WI38 (cell line): ENCODE data around the gene SUCLG1.

Experiments
- H3K4me3 ChIP-seq: 2 replicates; pipeline ENCODE4 v1.5.1; 2011; ENCODE audit warnings: low read depth, mild to moderate bottlenecking, control low read depth, low read length
- TF ChIP-seq, protein P1 (sequence below): IDR thresholded peaks from 2 replicates; pipeline ENCODE4 v1.5.1; 2012; ENCODE audit warnings: low read depth, mild to moderate bottlenecking, control low read depth, low read length

The SUCLG1 gene

GRCh38 chr2:84452624-84453023, 6.5 kb downstream of the SUCLG1 start:
- TF ChIP-seq, protein P1, sequence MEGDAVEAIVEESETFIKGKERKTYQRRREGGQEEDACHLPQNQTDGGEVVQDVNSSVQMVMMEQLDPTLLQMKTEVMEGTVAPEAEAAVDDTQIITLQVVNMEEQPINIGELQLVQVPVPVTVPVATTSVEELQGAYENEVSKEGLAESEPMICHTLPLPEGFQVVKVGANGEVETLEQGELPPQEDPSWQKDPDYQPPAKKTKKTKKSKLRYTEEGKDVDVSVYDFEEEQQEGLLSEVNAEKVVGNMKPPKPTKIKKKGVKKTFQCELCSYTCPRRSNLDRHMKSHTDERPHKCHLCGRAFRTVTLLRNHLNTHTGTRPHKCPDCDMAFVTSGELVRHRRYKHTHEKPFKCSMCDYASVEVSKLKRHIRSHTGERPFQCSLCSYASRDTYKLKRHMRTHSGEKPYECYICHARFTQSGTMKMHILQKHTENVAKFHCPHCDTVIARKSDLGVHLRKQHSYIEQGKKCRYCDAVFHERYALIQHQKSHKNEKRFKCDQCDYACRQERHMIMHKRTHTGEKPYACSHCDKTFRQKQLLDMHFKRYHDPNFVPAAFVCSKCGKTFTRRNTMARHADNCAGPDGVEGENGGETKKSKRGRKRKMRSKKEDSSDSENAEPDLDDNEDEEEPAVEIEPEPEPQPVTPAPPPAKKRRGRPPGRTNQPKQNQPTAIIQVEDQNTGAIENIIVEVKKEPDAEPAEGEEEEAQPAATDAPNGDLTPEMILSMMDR = no peak
- no peak overlapping the region for H3K4me3 ChIP-seq

- H3K4me3 ChIP-seq = no peak overlapping the region
- TF ChIP-seq, protein P1 = no peak
These were observed 7.5 kb downstream of the SUCLG1 start for GRCh38 chr2:84451579-84451978.

DNA sequence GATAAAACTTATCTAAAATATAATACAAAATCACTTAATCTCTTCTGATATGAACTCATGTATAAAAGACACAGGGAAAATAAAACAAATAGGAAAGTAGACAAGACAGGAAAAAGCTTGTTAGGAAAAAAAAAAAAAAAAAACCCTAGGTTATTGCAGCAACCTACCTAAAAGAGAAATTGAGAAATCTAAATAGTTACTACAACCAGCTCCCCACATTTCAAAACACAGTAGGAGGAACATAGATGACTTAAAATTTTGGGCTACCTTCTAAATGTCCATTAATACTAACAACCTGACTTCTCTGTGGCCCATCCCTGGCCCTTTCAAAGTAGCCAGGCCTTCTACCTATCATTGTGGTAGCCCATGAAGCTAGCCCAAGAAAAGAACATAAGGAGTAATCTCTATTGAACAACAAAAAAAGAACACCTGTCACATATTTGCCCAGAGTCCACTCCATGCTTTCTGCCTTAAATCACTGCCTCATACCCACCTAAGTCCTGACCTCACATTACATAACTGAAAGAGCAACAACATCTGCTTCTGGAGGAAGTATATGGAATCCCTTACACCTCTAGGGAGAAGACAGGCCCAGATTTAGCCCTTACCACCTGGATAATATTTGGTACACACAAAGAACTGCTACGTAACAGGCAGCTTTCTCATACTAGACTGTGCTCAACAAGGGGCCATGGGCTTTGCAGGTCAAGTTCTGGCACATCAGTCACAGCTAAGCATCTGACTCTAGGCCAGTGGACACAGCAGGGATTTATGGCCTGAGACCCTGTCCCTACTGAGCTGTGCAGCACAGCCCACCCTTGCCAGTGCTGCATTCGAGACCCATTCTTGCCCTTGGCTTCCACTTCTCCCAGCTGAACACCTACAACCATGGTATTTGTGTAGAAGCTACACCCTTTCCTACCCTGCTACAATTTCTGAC, 8.5 kb downstream of the SUCLG1 start:
- TF ChIP-seq, protein P1 = no peak
- no peak overlapping the region for H3K4me3 ChIP-seq

GRCh38 chr2:84449711-84450110, 9.4 kb downstream of the SUCLG1 start:
- TF ChIP-seq, protein P1 = no peak
- no peak overlapping the region for H3K4me3 ChIP-seq

- no peak overlapping the region for H3K4me3 ChIP-seq
- TF ChIP-seq, protein P1 = no peak
These were observed 10.0 kb downstream of the SUCLG1 start for GRCh38 chr2:84449055-84449454.

- TF ChIP-seq, protein P1 = no peak
These were observed 15.6 kb downstream of the SUCLG1 start for GRCh38 chr2:84443477-84443876.

DNA sequence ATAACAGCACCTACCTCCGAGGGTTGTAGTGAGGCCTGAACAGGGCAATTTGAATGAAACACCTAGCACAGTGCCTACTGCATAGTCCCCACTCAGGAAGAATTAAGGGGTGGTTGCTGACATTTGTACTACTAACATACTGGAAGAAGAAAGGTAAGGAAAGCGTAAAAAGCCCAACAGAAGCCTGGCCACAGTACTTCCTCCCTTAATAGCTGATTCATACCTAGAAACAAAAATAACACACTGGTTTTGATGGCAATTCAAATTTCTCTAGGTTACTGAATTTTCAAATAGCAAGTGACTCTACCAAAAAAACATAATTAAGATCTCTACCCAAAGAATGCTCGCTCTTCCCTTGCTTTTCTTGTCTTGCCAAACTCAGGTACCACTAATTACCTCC, 16.2 kb downstream of the SUCLG1 start:
- H3K4me3 ChIP-seq = no peak overlapping the region
- TF ChIP-seq, protein P1 = no peak

More at GRCh38 chr2:84443477-84443876, 15.6 kb downstream of the SUCLG1 start:
- no peak overlapping the region for H3K4me3 ChIP-seq
